ENCODE results near the gene PPP2R2B.

The PPP2R2B gene

DNA sequence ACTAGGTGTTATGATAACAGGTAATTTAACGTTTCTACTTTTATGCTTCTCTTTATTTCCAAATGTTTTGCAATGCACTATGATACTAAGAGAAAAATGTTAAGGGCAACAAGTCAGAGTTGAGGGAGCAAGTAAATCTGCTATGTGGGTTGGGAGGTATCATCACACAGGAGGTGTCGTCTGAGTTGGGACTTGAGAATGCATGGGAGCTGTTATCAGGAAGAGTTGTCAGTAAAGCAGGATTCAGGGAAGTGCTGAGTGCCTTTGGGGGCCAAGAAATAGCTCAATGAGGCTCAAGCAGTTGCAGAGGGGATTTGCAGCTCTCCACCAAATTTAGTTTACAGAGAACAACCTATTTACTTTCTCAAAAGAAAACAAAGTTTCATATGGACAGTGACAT is 108.0 kb downstream of the PPP2R2B start:
- TF ChIP-seq CREB1 (IDR thresholded peaks at IDR 0.05; ENCODE audit: low read depth) (no peak), EP300 (IDR thresholded peaks at IDR 0.05; ENCODE audit: borderline replicate concordance) (no peak), FOXM1 (IDR thresholded peaks at IDR 0.05; ENCODE audit: borderline replicate concordance, low read depth) (no peak), RAD21 (IDR thresholded peaks at IDR 0.05; ENCODE audit: low read depth) (no peak), TEAD4 (IDR thresholded peaks at IDR 0.05) (no peak), NFIC (IDR thresholded peaks at IDR 0.05) (no peak), ZBTB7A (IDR thresholded peaks at IDR 0.05; ENCODE audit: low read depth) (no peak), TAF1 (IDR thresholded peaks at IDR 0.05; ENCODE audit: low read depth) (no peak), REST (IDR thresholded peaks at IDR 0.05; ENCODE audit: low read depth) (no peak), YY1 (IDR thresholded peaks at IDR 0.05; ENCODE audit: low read depth) (no peak)
- TF ChIP-seq, protein P1, sequence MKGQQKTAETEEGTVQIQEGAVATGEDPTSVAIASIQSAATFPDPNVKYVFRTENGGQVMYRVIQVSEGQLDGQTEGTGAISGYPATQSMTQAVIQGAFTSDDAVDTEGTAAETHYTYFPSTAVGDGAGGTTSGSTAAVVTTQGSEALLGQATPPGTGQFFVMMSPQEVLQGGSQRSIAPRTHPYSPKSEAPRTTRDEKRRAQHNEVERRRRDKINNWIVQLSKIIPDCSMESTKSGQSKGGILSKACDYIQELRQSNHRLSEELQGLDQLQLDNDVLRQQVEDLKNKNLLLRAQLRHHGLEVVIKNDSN (IDR thresholded peaks at IDR 0.05), result no peak

DNA sequence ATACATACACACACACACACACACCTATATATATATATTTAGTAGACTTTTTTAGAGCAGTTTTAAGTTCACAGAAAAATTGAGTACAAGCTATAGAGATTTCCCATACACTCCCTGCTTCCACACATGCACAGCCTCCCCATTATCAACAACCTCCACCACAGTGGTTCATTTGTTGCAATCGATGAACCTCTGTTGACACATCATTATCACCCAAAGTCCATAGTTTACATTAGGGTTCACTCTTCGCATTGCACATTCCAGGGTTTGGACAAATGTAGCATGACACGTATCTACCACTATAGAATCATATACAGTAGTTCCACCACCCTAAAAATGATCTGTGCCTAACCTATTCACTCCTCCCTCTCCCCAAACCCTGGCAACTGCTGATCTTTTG is 111.0 kb downstream of the PPP2R2B start:
- no peak for TF ChIP-seq TEAD4 (IDR thresholded peaks at IDR 0.05)
- no peak for TF ChIP-seq FOXM1 (IDR thresholded peaks at IDR 0.05; ENCODE audit: borderline replicate concordance, low read depth)
- TF ChIP-seq REST (IDR thresholded peaks at IDR 0.05; ENCODE audit: low read depth), result no peak
- TF ChIP-seq EP300 (IDR thresholded peaks at IDR 0.05; ENCODE audit: borderline replicate concordance), result no peak
- no peak for TF ChIP-seq EGR1 (IDR thresholded peaks at IDR 0.05)
- TF ChIP-seq NFIC (IDR thresholded peaks at IDR 0.05), result no peak
- TF ChIP-seq YY1 (IDR thresholded peaks at IDR 0.05; ENCODE audit: low read depth), result no peak
- no peak for TF ChIP-seq RAD21 (IDR thresholded peaks at IDR 0.05; ENCODE audit: low read depth)
- no peak for TF ChIP-seq CREB1 (IDR thresholded peaks at IDR 0.05; ENCODE audit: low read depth)
- no peak for TF ChIP-seq TCF12 (IDR thresholded peaks at IDR 0.05; ENCODE audit: low read depth)
- TF ChIP-seq, protein P2, sequence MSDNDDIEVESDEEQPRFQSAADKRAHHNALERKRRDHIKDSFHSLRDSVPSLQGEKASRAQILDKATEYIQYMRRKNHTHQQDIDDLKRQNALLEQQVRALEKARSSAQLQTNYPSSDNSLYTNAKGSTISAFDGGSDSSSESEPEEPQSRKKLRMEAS (IDR thresholded peaks at IDR 0.05), result no peak
- TF ChIP-seq ZBTB7A (IDR thresholded peaks at IDR 0.05; ENCODE audit: low read depth), result no peak
- no peak for TF ChIP-seq TAF1 (IDR thresholded peaks at IDR 0.05; ENCODE audit: low read depth)
- TF ChIP-seq, protein P1 (IDR thresholded peaks at IDR 0.05), result no peak
- no peak for TF ChIP-seq CEBPB (IDR thresholded peaks at IDR 0.05)

- TF ChIP-seq CEBPB (IDR thresholded peaks at IDR 0.05), result no peak
- TF ChIP-seq NFIC (IDR thresholded peaks at IDR 0.05), result no peak
- TF ChIP-seq YY1 (IDR thresholded peaks at IDR 0.05; ENCODE audit: low read depth), result no peak
- no peak for TF ChIP-seq TEAD4 (IDR thresholded peaks at IDR 0.05)
- TF ChIP-seq, protein P2 (IDR thresholded peaks at IDR 0.05), result no peak
- TF ChIP-seq TCF12 (IDR thresholded peaks at IDR 0.05; ENCODE audit: low read depth), result no peak
- TF ChIP-seq EGR1 (IDR thresholded peaks at IDR 0.05), result no peak
- TF ChIP-seq RAD21 (IDR thresholded peaks at IDR 0.05; ENCODE audit: low read depth), result no peak
Observed at GRCh38 chr5:146766013-146766412, 112.5 kb downstream of the PPP2R2B start.

GRCh38 chr5:146765089-146765832 is 113.3 kb downstream of the PPP2R2B start:
- TF ChIP-seq REST (IDR thresholded peaks at IDR 0.05; ENCODE audit: low read depth), result no peak
- no peak for TF ChIP-seq TAF1 (IDR thresholded peaks at IDR 0.05; ENCODE audit: low read depth)
- no peak for TF ChIP-seq TEAD4 (IDR thresholded peaks at IDR 0.05)
- TF ChIP-seq EGR1 (IDR thresholded peaks at IDR 0.05), result no peak
- no peak for TF ChIP-seq NFIC (IDR thresholded peaks at IDR 0.05)
- no peak for TF ChIP-seq CREB1 (IDR thresholded peaks at IDR 0.05; ENCODE audit: low read depth)
- TF ChIP-seq, protein P1 (IDR thresholded peaks at IDR 0.05), result no peak
- no peak for TF ChIP-seq ZBTB7A (IDR thresholded peaks at IDR 0.05; ENCODE audit: low read depth)
- no peak for TF ChIP-seq FOXM1 (IDR thresholded peaks at IDR 0.05; ENCODE audit: borderline replicate concordance, low read depth)
- no peak for TF ChIP-seq RAD21 (IDR thresholded peaks at IDR 0.05; ENCODE audit: low read depth)
- TF ChIP-seq, protein P2 (IDR thresholded peaks at IDR 0.05), result no peak
